Measurements from ENCODE around the gene CCM2. TPM values are rescaled to one million over a fixed set of nuclear protein-coding genes. Genes with fewer than 3 reads are reported as not detected.

Gene CCM2
- polyA plus RNA-seq, 1 donor from 2014 or later, result 25.8 TPM

DNA sequence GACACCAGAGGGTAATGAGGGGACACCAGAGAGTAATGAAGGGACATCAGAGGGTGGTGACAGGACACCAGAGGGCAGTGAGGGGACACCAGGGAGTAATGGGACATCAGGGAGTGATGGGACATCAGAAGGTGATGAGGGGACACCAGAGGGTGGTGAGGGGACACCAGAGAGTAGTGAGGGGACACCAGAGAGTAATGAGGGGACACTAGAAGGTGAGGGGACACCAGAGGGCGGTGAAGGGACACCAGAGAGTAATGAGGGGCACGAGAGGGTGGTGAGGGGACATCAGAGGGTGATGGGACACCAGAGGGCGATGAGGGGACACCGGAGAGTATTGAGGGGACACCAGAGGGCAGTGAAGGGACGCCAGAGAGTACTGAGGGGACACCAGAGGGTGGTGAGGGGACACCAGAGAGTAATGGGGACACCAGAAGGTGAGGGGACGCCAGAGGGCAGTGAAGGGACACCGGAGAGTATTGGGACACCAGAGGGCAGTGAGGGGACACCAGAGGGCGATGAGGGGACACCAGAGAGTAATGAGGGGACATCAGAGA, 78.2 kb downstream of the CCM2 start:
- no peak overlapping the region for H3K4me3 ChIP-seq (ENCODE audit: low read length)
- H2AFZ ChIP-seq (ENCODE audit: low read depth, low read length), result no peak overlapping the region
- no peak overlapping the region for H3K4me2 ChIP-seq (ENCODE audit: low read length)
- H3K9me2 ChIP-seq (ENCODE audit: insufficient read depth, low read length), result no peaks in the 10 kb centered on the region
- no peaks in the 10 kb centered on the region for H3K27me3 ChIP-seq (ENCODE audit: insufficient read depth, low read depth, low read length)
- no peak overlapping the region for H3K9ac ChIP-seq (ENCODE audit: low read length)
- H4K20me1 ChIP-seq (ENCODE audit: insufficient read depth), result no peaks in the 10 kb centered on the region
- TF ChIP-seq MXI1 (conservative IDR thresholded peaks at IDR 0.05; ENCODE audit: poor library complexity, severe bottlenecking) (no peak), SMC3 (conservative IDR thresholded peaks at IDR 0.05; ENCODE audit: poor library complexity) (peak; percentile 28)
- TF ChIP-seq, protein P1, sequence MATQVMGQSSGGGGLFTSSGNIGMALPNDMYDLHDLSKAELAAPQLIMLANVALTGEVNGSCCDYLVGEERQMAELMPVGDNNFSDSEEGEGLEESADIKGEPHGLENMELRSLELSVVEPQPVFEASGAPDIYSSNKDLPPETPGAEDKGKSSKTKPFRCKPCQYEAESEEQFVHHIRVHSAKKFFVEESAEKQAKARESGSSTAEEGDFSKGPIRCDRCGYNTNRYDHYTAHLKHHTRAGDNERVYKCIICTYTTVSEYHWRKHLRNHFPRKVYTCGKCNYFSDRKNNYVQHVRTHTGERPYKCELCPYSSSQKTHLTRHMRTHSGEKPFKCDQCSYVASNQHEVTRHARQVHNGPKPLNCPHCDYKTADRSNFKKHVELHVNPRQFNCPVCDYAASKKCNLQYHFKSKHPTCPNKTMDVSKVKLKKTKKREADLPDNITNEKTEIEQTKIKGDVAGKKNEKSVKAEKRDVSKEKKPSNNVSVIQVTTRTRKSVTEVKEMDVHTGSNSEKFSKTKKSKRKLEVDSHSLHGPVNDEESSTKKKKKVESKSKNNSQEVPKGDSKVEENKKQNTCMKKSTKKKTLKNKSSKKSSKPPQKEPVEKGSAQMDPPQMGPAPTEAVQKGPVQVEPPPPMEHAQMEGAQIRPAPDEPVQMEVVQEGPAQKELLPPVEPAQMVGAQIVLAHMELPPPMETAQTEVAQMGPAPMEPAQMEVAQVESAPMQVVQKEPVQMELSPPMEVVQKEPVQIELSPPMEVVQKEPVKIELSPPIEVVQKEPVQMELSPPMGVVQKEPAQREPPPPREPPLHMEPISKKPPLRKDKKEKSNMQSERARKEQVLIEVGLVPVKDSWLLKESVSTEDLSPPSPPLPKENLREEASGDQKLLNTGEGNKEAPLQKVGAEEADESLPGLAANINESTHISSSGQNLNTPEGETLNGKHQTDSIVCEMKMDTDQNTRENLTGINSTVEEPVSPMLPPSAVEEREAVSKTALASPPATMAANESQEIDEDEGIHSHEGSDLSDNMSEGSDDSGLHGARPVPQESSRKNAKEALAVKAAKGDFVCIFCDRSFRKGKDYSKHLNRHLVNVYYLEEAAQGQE (IDR thresholded peaks at IDR 0.05; ENCODE audit: borderline replicate concordance), result no peak
- H3K27ac ChIP-seq (ENCODE audit: low read length), result no peak overlapping the region
- H3K9me3 ChIP-seq (ENCODE audit: low read length), result no peaks in the 10 kb centered on the region
- H3K36me3 ChIP-seq (ENCODE audit: insufficient read depth, low read length), result peaks cover 3% of the 10 kb centered on the region
- no peaks in the 10 kb centered on the region for H3F3A ChIP-seq (ENCODE audit: insufficient read depth, low read length, poor library complexity, severe bottlenecking)
- H3K79me2 ChIP-seq (replicated peaks; ENCODE audit: insufficient read depth, low read length), result no peaks in the 10 kb centered on the region

DNA sequence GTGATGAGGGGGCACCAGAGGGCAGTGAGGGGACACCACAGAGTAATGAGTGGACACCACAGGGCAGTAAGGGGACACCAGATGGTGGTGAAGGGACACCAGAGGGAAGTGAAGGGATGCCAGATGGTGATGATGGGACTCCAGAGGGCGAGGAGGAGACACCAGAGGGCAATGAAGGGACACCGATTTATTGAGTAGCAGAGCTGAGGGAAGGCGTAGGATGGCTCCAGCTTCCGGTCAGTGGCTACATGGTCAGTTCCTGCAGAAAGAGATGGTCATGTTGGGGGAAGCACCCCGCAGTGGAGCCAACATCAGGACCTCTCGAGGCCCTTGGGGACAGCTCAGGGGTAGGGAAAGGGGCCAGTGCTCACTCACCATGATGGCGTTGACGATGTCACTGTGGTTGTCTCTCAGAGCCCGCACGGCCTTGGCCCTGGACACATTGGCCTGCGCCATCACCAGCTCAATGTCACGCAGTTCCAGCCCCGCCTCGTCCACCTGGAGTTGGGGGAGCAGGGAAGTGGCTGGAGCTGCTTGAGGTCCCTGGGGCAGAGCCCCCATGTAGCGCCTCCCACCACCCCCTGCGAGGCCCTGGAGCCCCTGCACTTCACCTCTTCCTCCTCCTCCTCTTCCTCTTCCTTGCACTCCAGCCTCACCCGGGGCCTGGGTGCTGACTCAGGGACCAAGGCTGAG, 80.4 kb downstream of the CCM2 start:
- H3K4me2 ChIP-seq (ENCODE audit: low read length), result no peak overlapping the region
- no peak overlapping the region for H3K9ac ChIP-seq (ENCODE audit: low read length)
- no peaks in the 10 kb centered on the region for H3K9me2 ChIP-seq (ENCODE audit: insufficient read depth, low read length)
- H3K36me3 ChIP-seq (ENCODE audit: insufficient read depth, low read length), result peaks cover 3% of the 10 kb centered on the region
- H3F3A ChIP-seq (ENCODE audit: insufficient read depth, low read length, poor library complexity, severe bottlenecking), result no peaks in the 10 kb centered on the region
- H3K27ac ChIP-seq (ENCODE audit: low read length), result no peak overlapping the region
- no peaks in the 10 kb centered on the region for H4K20me1 ChIP-seq (ENCODE audit: insufficient read depth)
- no peak overlapping the region for H3K4me3 ChIP-seq (ENCODE audit: low read length)
- no peaks in the 10 kb centered on the region for H3K9me3 ChIP-seq (ENCODE audit: low read length)
- H3K79me2 ChIP-seq (replicated peaks; ENCODE audit: insufficient read depth, low read length), result no peaks in the 10 kb centered on the region
- no peaks in the 10 kb centered on the region for H3K27me3 ChIP-seq (ENCODE audit: insufficient read depth, low read depth, low read length)
- TF ChIP-seq, protein P1 (IDR thresholded peaks at IDR 0.05; ENCODE audit: borderline replicate concordance), result no peak
- TF ChIP-seq EZH2 (IDR thresholded peaks at IDR 0.05; ENCODE audit: borderline replicate concordance, insufficient read depth, low read length, poor library complexity, severe bottlenecking) (no peak), MXI1 (conservative IDR thresholded peaks at IDR 0.05; ENCODE audit: poor library complexity, severe bottlenecking) (no peak), EP300 (conservative IDR thresholded peaks at IDR 0.05; ENCODE audit: poor library complexity, severe bottlenecking) (no peak), POLR2AphosphoS5 (IDR thresholded peaks at IDR 0.05) (no peak), RAD21 (conservative IDR thresholded peaks at IDR 0.05) (no peak), TAF1 (IDR thresholded peaks at IDR 0.05; ENCODE audit: low read depth) (no peak), CTCF (IDR thresholded peaks at IDR 0.05; ENCODE audit: poor library complexity, severe bottlenecking) (no peak)
- no peak overlapping the region for H2AFZ ChIP-seq (ENCODE audit: low read depth, low read length)
